HG02571 (cell line): Measurements from ENCODE around the gene PIGN.
"Not testable (repeated sequence)": the region's sequence is repeated elsewhere in the genome, so short reads cannot be mapped to it uniquely, and the experiment has no call there.

Experiments
- ATAC-seq: cut with Tn5 transposase; IDR thresholded peaks from one replicate; pipeline ENCODE4 v1.9.1; 2021; ENCODE audit warnings: mild to moderate bottlenecking, moderate library complexity; ENCODE audit not compliant: unreplicated experiment

Gene PIGN

GRCh38 chr18:62066102-62066818 lies 120.6 kb downstream of the PIGN start:
- no peak for ATAC-seq

DNA sequence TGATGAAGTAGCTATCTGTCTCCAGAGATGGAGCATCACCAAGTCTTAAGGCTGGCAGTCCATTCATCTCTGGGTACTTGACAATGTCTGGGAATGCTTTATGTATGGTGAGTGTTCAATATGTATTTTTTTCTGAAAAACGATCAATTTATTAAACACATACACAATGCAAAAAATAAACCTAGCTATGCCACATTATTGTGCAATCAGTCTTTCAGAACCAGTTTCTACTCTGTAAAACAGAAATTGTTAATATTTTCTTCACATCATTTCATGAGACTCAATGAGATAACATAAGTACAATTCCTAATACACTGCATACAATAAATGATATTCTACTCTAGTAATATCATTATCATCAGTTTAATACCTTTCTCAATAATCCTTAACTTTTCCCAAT lies 122.5 kb downstream of the PIGN start:
- no peak for ATAC-seq

DNA sequence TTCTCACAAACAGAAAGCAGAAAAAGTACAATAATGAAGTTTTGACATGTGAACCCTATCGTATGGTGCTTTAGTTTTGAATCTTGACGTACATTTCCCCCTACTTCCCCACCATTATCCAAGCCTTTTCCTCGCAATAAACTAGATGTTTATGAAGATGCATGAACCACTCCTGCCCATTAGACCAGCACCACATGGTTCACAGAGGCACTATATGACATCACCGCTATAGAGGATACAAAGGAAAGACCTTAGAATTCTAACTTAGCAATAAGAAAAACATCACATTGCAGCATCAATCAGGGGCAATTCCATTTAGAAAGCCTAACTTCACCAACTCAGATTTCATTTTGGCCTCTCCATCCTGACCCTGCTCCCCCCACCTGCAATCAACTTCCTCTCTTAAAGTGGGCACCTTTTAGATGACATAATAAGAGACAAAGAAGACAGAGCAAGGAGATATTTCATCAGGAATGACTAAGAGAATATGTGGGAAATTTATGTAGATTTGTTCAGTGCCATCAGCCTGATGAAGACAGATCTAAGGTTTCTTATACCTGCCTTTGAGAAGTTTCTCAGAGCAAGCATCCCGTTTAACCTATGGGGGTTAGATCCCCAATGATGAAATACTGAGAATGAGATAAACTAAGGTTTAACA lies 124.9 kb downstream of the PIGN start:
- ATAC-seq = no peak

- ATAC-seq = no peak
Measured at GRCh38 chr18:62060820-62061219, 126.0 kb downstream of the PIGN start.

GRCh38 chr18:62054929-62055498 lies 131.8 kb downstream of the PIGN start:
- no peak for ATAC-seq

DNA sequence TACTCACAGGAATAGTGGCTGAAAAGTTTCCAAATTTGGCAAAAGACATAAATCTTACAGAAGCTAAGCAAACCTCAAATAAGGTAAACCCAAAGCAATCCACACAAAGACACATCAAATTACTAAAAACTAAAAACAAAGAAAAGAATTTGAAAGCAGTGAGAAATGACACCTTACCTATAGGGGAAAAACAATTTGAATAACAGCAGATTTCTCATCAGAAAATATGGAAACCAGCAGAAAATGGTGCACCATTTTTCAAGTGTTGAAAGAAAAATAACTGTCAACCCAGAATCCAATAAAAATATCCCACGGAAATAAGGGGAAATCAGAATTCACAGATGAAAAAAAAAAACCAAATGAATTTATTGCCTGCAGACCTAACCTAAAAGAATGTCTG lies 138.6 kb downstream of the PIGN start:
- ATAC-seq = no peak

DNA sequence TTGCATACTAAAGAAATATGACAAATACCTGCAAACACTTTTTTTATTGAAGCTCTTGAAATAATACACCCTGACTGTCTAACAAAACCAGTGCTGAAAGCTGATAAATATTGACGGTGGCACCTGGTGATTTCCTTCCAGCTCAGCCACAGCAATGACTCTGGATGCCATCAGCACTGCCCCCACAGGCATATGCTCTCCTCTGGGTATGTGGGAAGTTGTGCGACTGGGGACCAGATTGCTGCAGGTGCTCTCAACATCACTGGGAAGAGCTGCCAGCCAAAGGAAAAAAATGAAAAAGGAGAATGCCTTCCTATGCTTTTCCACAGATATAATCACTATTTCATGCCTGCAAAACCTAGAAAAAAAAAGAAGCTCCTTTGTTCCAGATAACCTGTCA lies 141.5 kb downstream of the PIGN start:
- ATAC-seq = no peak

DNA sequence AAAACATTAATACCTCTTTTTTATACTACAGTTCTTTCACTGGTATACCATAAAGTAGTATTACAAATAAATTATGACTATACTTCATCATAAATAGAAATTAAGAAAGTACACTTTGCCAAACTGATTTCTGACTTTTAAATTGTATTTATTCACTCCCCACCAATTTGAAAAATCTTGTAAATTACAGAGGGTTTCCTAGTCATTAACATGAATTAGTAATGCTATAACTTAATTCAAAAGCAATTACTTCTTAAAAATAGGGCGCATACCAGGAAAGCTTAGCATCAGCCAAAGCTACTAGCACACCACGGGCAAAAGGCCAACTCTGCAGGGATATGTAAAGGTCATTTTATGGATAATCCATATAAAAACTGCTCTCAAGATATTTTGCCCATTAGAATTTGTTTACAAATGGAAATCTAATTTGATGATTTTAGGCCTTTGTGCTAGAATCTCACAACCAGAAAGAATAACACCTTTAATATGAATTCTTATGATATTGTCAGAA lies 142.3 kb downstream of the PIGN start:
- no peak for ATAC-seq

DNA sequence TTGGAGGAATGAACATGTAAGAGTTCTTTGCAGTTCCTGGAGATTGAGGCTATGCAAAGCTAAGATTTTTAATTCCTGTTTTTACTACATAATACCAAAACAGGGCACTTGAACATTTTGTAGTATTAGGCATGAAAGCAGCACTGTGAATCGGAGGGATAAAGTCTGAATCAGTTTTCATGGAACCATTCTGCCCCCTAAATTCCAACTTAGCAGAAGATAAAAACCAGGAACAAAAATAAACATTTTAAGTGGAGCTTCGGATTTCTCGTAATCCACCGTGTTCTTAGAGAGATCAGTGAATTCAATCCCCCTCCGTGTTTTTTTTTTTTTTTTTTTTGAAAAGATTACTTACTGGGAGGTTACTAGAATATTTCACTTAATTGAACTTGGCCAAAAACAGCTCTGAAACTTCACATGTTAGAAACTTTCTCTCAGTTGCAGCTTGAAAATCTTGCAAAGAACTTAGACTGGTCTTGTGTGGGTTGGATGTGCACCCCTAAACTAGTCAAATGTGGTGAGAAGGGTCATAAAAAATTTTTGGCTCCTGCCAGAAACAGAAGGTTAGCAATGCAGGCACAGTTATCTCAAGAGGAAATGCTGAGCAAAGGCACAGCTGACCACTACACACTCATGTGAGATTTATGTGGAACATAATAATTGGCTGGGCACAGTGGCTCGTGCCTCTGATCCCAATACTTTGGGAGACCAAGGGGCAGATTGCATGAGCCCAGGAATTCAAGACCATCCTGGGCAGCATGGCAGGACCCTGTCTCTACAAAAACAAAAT lies 148.7 kb downstream of the PIGN start:
- no peak for ATAC-seq

- no peak for ATAC-seq
Measured at GRCh38 chr18:62037012-62037742, 149.7 kb downstream of the PIGN start.

DNA sequence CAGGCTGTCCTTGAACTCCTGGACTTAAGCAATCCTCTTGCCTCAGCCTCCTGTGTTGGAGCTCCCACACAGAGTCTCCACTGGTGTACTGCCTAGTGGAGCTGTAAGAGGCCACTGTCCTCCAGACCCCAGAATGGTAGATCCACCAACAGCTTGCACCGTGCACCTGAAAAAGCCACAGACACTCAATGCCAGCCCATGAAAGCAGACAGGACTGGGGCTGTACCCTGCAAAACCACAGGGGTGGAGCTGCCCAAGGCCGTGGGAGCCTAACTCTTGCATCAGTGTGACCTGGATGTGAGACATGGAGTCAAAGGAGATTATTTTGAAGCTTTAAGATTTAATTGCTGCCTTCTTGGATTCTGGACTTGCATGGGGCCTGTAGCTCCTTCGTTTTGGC lies 152.6 kb downstream of the PIGN start:
- ATAC-seq = not testable (repeated sequence)

GRCh38 chr18:62033756-62034155 lies 153.1 kb downstream of the PIGN start:
- ATAC-seq = no peak

DNA sequence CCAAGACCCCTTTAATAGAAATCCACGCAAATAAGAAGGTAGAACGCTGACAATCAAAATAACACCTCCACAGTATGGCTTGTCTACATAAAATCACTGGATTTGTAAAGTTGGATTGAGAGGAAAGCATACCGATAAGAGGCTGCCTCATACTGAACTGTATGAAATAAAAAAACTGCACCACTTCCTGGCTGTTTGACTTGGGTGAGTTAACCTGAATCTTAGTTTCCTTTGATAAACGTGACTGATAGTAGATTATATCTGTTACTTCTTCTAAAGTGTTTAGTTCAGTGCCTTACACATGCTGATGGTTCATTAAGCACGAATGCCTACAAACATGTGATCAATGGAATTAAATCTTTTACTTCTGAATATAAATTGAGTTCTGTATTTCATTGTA lies 153.6 kb downstream of the PIGN start:
- no peak for ATAC-seq

DNA sequence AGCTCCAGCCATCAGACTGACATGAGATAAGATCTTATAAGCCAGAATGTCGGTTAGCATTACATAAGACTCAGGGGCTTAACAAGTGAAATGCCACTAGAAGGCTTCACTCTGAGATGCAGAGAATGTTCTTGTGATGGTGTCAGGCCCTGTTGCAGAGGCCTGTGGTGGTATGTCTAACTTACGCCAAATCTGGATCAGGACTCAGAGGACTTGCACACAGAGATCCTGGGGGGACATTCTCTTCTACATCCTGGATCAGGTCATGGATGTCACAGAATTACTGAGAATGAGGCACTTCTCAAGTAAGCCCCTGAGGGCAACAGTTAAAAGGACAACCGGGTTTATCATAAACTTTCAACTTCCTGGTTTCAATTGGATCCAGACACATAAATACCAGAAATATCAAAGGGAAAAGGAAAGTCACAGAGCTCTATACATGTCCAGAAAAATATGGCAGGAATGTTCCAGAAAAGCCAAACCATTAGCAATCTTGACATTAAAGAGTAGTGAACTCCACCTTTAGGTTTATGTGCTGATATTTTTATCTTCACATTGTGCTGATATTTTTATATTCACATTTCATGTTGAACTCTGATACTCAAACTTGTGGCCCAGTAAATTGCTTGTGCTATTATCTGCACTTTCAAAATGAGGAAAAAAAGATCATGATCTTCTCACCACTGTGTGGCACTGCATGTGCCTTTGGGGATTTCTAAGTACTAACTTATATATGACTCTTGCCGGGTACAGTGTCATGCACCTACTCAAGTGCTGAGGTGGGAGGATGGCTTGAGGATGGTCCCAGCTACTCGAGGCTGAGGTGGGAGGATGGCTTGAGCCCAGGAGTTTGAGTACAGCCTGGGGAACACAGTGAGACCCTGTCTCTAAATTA lies 156.5 kb downstream of the PIGN start:
- no peak for ATAC-seq

DNA sequence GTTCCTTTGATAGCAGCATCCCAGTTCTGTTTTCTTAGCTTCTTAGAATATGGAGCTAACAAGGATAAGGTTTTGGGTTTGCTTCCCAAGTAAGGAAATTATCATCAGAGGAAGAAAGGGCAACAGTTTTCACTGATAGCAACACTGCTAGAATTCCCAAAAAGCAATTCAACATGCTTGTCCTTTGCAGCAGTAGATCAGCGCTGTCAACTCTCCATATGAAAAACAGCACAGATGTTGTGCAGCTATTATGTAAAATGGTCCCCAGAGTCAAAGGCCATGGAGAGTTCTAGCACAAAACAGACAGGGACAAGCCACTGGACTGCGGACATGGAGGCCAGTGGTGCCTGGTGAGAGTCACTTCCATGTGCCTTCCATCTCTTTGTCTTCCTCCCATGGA lies 158.1 kb downstream of the PIGN start:
- ATAC-seq = no peak

GRCh38 chr18:62027914-62028520 lies 158.8 kb downstream of the PIGN start:
- no peak for ATAC-seq

DNA sequence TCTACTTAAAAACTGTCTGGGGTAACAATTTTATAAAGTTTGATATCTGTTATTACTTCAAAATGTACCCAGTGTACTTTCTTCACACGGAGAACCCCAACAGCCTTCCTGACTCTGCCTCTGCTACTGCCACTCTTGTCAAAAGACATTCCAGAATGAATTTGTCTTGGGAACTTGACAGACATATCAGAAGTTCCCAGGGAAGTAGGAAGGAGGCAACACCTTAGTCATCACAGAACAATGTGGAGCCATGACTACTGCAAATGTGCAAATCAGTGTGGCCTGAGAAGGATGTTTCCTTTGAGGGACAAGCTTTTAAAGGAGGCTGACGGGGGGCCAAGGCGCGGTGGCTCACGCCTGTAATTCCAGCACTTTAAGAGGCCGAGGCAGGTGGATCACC lies 160.3 kb downstream of the PIGN start:
- ATAC-seq = no peak

DNA sequence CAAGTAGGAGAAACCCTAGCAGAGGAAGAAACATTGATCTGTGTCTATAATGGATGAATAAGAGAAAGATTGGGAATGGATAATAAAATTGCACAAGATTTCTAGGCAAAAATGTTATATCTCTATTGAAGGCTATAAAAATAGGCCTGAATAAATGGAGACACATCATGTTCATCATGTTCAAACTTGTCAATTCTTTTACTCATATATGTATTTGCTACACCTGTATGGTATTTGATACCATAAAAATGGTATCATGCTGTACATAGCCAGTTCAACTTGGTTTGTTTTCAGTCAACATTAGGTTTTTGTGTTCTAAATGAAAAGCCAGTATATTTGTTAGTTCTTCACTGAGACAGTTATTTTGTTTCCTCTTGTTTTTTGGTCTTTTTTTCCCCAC lies 161.9 kb downstream of the PIGN start:
- ATAC-seq = no peak

DNA sequence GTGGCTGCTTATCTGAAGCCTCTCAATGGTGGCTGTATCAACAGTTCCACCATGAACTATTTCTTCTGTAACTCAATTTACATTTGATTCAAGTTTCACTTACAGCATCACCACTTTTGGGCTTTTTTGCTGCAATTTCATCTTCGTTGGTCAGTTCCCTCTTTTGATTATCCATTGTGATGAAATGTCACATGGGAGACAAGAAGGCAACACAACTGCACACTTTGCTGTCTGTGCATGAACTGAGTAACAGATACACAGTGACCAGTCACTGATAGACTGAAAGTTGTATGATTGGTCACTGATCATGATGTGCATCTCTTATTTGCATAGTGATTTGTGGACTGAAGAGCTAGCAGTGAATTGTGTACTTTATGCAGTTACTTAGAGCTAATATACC lies 163.3 kb downstream of the PIGN start:
- ATAC-seq = no peak

DNA sequence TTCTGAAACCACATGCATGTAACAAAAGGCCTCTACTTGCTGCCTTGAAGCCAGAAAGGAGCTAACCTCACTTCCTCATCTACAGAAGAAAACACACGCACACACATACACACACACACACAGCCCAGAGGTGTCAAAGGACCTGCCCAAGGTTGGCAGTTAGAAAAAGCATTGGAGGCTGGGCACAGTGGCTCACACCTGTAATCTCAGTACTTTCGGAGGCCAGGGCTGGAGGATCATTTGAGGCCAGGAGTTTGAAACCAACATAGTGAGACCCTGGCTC lies 168.2 kb downstream of the PIGN start:
- ATAC-seq = no peak
